Endodermal cell (in vitro differentiated cells): ENCODE results near the gene ETFDH. TPM values are rescaled to one million over a fixed set of nuclear protein-coding genes. Genes with fewer than 3 reads are reported as not detected.

Experiments used
- DNase-seq: peaks from one replicate; pipeline ENCODE4 v3.0.0-alpha.2; 2017
- H3K27ac ChIP-seq: 2 replicates; pipeline ENCODE4 v1.5.1; 2013; ENCODE audit warnings: mild to moderate bottlenecking, low read depth, low read length, moderate library complexity
- H3K27me3 ChIP-seq: 2 replicates; pipeline ENCODE4 v1.6.1; 2013; ENCODE audit warnings: mild to moderate bottlenecking, low read length, moderate library complexity; ENCODE audit not compliant: insufficient read depth, control insufficient read depth, poor library complexity, severe bottlenecking
- H3K36me3 ChIP-seq: 2 replicates; pipeline ENCODE4 v1.7.0; 2013; ENCODE audit warnings: mild to moderate bottlenecking, low read length, moderate library complexity; ENCODE audit not compliant: control insufficient read depth, insufficient read depth
- H3K4me1 ChIP-seq: one replicate; pipeline ENCODE4 v1.7.0; 2013; ENCODE audit warnings: low read length; ENCODE audit not compliant: control insufficient read depth, insufficient read depth
- H3K4me3 ChIP-seq: 2 replicates; pipeline ENCODE4 v1.5.1; 2013; ENCODE audit warnings: mild to moderate bottlenecking, low read length, moderate library complexity
- H3K9ac ChIP-seq: 2 replicates; pipeline ENCODE4 v1.6.1; 2013; ENCODE audit warnings: mild to moderate bottlenecking, low read length, moderate library complexity; ENCODE audit not compliant: poor library complexity, severe bottlenecking; ENCODE audit errors: extremely low read depth
- H3K9me3 ChIP-seq: 2 replicates; pipeline ENCODE4 v1.6.1; 2013; ENCODE audit warnings: mild to moderate bottlenecking, low read length, moderate library complexity; ENCODE audit not compliant: control insufficient read depth
- H3K27ac Mint-ChIP-seq: 2 replicates; pipeline ENCODE4 v1.8.0; 2020; ENCODE audit warnings: mixed read lengths
- H3K27me3 Mint-ChIP-seq: 2 replicates; pipeline ENCODE4 v1.8.0; 2021; ENCODE audit warnings: mild to moderate bottlenecking, mixed read lengths; ENCODE audit not compliant: insufficient read depth
- H3K36me3 Mint-ChIP-seq: 2 replicates; pipeline ENCODE4 v1.8.0; 2020; ENCODE audit warnings: low read depth, mixed read lengths
- H3K4me1 Mint-ChIP-seq: 2 replicates; pipeline ENCODE4 v1.8.0; 2020; ENCODE audit warnings: mixed read lengths
- H3K4me3 Mint-ChIP-seq: 2 replicates; pipeline ENCODE4 v1.8.0; 2020; ENCODE audit warnings: mild to moderate bottlenecking, moderate library complexity, mixed read lengths
- H3K9me3 Mint-ChIP-seq: 2 replicates; pipeline ENCODE4 v1.8.0; 2020; ENCODE audit warnings: mild to moderate bottlenecking, mixed read lengths
- WGBS, 2 experiments: methylation state at CpG; one replicate each; pipeline versions ENCODE4 v1.1.5 to v1.1.7; 2013; ENCODE audit warnings: missing lambda C conversion rate in 2 of 2, mixed read lengths in 1 of 2; ENCODE audit not compliant: insufficient coverage in 1 of 2, insufficient read length in 1 of 2; 5-methylcytosine and 5-hydroxymethylcytosine counted together
- total RNA-seq, 2 donors: library from RNA; stranded (reverse); fragmentation: NEBNext Ultra II Directional in 1 of 2; extraction: Animal tissue kit (Norgen Biotek cat#: 25700) in 1 of 2; gene quantifications; 2 replicates in 1 of 2; 3 replicates in 1 of 2; pipeline ENCODE4 v1.2.1, GENCODE V29; 2021
- TF ChIP-seq, protein P1 (sequence below): fragments of 200-600 bp; sonication (generic); conservative IDR thresholded peaks from 2 replicates; pipeline ENCODE4 v1.5.0; 2021; ENCODE audit warnings: antibody characterized with exemption, mild to moderate bottlenecking

Gene ETFDH
- total RNA-seq, 2 donors from 2014 or later = 10.6 to 11.8 TPM

DNA sequence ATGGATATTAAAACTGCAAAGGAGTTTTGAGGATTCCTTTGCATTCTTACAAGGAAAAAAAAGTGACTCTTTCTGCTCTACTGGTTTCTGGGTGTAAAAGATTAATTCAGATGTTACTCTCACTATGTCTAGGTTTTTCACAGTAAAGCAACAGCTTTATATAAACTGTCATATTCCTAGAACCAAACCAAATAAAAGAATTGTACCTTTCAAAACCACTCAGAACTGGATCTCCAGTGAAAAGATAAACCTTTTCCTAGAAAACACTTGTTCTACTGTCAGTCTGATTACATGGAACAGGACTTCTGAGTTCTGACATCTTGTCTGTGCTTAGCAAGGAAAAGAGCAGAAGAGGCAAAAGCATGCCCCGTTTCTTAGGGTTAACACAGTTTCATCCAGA lies 56.1 kb downstream of the ETFDH start:
- 77% methylated on average over 1 of the region's 1 CpG; no CpG with 5 or more reads in 1 of the 2 experiments for WGBS, 2 experiments
- Histone ChIP-seq H3K4me1 (no peaks in the 10 kb centered on the region), H3K27ac (no peak overlapping the region), H3K9me3 (no peaks in the 10 kb centered on the region), H3K36me3 (no peaks in the 10 kb centered on the region), H3K4me3 (no peak overlapping the region), H3K27me3 (peaks cover 18% of the 10 kb centered on the region), H3K9ac (no peak overlapping the region)
- Mint-ChIP-seq H3K36me3 (no peaks in the 10 kb centered on the region), H3K4me3 (no peak overlapping the region), H3K27me3 (peaks cover 14% of the 10 kb centered on the region), H3K27ac (no peak overlapping the region), H3K9me3 (no peaks in the 10 kb centered on the region), H3K4me1 (no peaks in the 10 kb centered on the region)
- no peak for DNase-seq
- TF ChIP-seq, protein P1, sequence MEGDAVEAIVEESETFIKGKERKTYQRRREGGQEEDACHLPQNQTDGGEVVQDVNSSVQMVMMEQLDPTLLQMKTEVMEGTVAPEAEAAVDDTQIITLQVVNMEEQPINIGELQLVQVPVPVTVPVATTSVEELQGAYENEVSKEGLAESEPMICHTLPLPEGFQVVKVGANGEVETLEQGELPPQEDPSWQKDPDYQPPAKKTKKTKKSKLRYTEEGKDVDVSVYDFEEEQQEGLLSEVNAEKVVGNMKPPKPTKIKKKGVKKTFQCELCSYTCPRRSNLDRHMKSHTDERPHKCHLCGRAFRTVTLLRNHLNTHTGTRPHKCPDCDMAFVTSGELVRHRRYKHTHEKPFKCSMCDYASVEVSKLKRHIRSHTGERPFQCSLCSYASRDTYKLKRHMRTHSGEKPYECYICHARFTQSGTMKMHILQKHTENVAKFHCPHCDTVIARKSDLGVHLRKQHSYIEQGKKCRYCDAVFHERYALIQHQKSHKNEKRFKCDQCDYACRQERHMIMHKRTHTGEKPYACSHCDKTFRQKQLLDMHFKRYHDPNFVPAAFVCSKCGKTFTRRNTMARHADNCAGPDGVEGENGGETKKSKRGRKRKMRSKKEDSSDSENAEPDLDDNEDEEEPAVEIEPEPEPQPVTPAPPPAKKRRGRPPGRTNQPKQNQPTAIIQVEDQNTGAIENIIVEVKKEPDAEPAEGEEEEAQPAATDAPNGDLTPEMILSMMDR = no peak

DNA sequence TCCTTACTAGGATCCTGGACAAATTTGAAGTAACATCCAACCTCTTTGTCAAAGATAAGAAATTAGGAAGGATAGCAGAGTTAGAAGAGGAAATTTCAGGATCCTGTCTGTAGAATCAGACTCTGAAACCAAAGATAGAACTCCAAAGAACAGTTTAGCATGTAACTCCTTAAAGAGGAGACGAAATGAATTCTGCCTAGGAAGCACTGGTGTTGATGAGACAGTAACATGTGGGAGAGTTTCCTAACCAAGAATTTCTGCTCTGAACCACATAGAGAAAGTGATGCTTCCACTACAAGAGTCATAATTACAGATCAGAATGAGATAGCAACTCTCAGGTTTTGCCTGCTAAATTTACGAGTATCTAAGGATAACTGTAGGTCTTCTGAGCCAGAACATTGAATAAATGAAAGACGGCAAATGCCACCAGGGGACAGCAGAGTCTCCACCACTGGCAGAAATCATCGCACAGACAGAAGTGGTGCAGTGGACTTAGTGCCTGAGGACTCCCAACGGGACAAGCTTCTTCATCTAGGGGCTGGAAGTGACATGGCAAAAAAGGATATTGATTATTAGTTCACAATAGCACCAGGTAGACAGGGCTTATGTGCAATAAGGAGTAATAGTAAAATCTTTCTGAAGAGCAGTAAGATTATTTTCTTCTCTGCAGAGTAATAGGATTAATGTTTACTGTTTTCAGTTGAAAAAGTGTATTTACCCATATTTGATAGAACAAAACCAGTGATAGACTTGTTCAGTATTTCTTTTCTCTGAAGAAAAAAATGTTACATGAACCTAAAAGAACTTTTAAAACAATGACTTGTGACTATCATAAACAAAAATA lies 57.8 kb downstream of the ETFDH start:
- no peaks in the 10 kb centered on the region for H3K36me3 Mint-ChIP-seq
- no peaks in the 10 kb centered on the region for H3K9me3 Mint-ChIP-seq
- WGBS, 2 experiments = 55 to 66% methylated on average over 4 to 5 of the region's 5 CpGs
- peaks cover 14% of the 10 kb centered on the region for H3K27me3 Mint-ChIP-seq
- no peak overlapping the region for H3K9ac ChIP-seq
- H3K4me1 ChIP-seq = no peaks in the 10 kb centered on the region
- no peaks in the 10 kb centered on the region for H3K36me3 ChIP-seq
- H3K9me3 ChIP-seq = no peaks in the 10 kb centered on the region
- H3K4me3 Mint-ChIP-seq = no peak overlapping the region
- H3K27ac ChIP-seq = no peak overlapping the region
- no peaks in the 10 kb centered on the region for H3K4me1 Mint-ChIP-seq
- H3K27ac Mint-ChIP-seq = no peak overlapping the region
- H3K27me3 ChIP-seq = peaks cover 18% of the 10 kb centered on the region
- H3K4me3 ChIP-seq = no peak overlapping the region
- peak; percentile 84 for DNase-seq
- TF ChIP-seq, protein P1 = peak; percentile 87

DNA sequence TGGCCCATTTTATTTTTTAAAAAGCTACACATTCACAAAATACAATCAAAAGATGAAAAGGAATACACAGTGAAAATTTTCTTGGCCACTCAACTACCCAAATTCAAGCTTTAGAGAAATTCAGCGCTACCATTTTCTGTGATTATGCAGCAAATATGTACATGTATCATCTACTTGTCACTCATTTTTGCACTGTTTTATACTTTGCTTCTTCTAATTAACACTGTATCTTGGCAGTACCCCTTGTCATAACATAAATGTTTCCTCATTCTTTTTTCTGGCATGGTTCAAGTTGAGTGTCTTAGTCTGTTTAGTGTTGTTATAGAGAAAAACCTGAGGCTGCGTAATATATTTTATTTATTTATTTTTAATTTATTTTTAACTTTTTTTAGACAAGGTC lies 66.8 kb downstream of the ETFDH start:
- Histone ChIP-seq H3K4me3 (no peak overlapping the region), H3K4me1 (no peaks in the 10 kb centered on the region), H3K9ac (no peak overlapping the region), H3K27ac (no peak overlapping the region), H3K27me3 (no peaks in the 10 kb centered on the region), H3K9me3 (no peaks in the 10 kb centered on the region), H3K36me3 (no peaks in the 10 kb centered on the region)
- Mint-ChIP-seq H3K4me1 (no peaks in the 10 kb centered on the region), H3K36me3 (no peaks in the 10 kb centered on the region), H3K4me3 (no peak overlapping the region), H3K27me3 (no peaks in the 10 kb centered on the region), H3K9me3 (no peaks in the 10 kb centered on the region), H3K27ac (no peak overlapping the region)
- TF ChIP-seq, protein P1 = no peak
- no peak for DNase-seq
- WGBS, 2 experiments = 100% methylated on average over 1 of the region's 2 CpGs
